WERI-Rb-1 (cell line): ENCODE data around the gene SHROOM3.
A peak's percentile ranks its signal among the peaks of the same experiment; 100 is the strongest.

Source experiments
- DNase-seq: peaks from one replicate; pipeline ENCODE4 v3.0.0-alpha.2; 2020
- H3K27ac ChIP-seq: fragments of 250-450 bp; sonication (Bioruptor Pico); 2 replicates; pipeline ENCODE4 v1.5.1; 2020; ENCODE audit warnings: mild to moderate bottlenecking, moderate library complexity
- H3K27me3 ChIP-seq: fragments of 250-450 bp; sonication (Bioruptor Pico); 2 replicates; pipeline ENCODE4 v1.5.1; 2021; ENCODE audit warnings: mild to moderate bottlenecking, low read depth, moderate library complexity; ENCODE audit not compliant: insufficient read depth, severe bottlenecking
- H3K36me3 ChIP-seq: fragments of 250-450 bp; sonication (Bioruptor Pico); 2 replicates; pipeline ENCODE4 v1.5.1; 2020; ENCODE audit warnings: mild to moderate bottlenecking, moderate library complexity
- H3K4me3 ChIP-seq: 2 replicates; pipeline ENCODE4 v1.5.1; 2011; ENCODE audit warnings: low read depth, mild to moderate bottlenecking, control low read depth, low read length
- H3K9me3 ChIP-seq: fragments of 250-450 bp; sonication (Bioruptor Pico); 2 replicates; pipeline ENCODE4 v1.5.1; 2021; ENCODE audit warnings: mild to moderate bottlenecking, moderate library complexity; ENCODE audit not compliant: severe bottlenecking
- TF ChIP-seq, protein P1 (sequence below): IDR thresholded peaks from 2 replicates; pipeline ENCODE4 v1.5.1; 2011; ENCODE audit warnings: low read depth, mild to moderate bottlenecking, control low read depth, inconsistent platforms, low read length

SHROOM3 gene

DNA sequence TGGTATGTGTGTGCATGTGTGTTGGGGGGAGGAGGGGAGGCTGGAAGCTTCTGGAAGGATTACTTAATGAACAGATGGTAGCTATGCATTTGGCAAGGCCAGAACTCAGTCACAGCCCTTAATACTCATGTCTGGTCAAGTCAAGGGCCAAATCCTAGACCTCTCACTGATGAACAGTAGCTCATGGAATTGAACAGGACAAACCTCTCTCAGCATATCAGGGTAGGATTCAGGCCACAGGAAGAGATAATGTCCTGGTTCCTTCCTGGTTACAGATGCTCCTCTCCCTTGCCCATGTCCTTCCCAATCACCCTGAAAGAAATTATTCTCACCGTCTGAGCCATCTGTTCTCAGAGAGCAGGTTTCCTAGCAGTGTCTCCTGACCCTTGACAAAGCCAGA, 297.2 kb downstream of the SHROOM3 start:
- Histone ChIP-seq H3K27ac (peak overlapping the region; percentile 28; the same call in 1 of the 2 replicates), H3K27me3 (no peaks in the 10 kb centered on the region), H3K4me3 (no peak overlapping the region), H3K36me3 (peaks cover 19% of the 10 kb centered on the region), H3K9me3 (no peaks in the 10 kb centered on the region)
- peak; percentile 25 for DNase-seq
- TF ChIP-seq, protein P1, sequence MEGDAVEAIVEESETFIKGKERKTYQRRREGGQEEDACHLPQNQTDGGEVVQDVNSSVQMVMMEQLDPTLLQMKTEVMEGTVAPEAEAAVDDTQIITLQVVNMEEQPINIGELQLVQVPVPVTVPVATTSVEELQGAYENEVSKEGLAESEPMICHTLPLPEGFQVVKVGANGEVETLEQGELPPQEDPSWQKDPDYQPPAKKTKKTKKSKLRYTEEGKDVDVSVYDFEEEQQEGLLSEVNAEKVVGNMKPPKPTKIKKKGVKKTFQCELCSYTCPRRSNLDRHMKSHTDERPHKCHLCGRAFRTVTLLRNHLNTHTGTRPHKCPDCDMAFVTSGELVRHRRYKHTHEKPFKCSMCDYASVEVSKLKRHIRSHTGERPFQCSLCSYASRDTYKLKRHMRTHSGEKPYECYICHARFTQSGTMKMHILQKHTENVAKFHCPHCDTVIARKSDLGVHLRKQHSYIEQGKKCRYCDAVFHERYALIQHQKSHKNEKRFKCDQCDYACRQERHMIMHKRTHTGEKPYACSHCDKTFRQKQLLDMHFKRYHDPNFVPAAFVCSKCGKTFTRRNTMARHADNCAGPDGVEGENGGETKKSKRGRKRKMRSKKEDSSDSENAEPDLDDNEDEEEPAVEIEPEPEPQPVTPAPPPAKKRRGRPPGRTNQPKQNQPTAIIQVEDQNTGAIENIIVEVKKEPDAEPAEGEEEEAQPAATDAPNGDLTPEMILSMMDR = no peak

DNA sequence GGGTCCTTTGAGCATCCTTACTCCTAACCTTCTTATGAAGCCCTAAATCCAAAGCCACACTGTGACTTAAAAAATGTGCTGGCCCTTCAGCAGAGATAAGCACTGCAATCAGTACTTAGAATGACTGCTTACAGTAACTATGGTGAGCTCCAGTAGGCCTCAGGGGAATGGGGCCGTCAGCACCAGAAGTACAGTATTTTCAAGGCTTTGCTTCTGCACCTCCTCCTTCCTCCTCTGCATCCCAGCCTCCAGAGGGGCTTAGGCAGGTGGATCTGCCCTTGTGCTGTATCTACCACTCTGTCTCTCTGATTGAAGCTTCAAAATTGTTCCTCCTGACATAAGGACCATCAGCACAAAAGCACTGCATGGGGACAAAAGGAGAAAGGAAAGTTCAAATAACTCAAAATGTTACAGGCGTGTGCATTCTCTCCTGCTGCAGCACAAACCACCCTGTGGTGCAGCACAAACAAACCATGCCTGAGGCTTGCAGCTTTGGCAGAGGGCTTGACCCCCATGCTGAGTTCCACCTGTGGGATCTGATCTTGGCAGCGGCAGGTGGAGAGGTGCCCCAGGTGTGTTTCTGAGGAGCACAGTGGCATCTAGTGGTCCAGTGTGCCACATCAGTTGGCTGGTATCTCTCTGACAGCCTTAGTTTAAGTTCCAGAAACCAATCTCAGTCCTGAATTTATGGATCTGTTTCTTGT, 298.2 kb downstream of the SHROOM3 start:
- Histone ChIP-seq H3K36me3 (peaks cover 19% of the 10 kb centered on the region), H3K27me3 (no peaks in the 10 kb centered on the region), H3K27ac (no peak overlapping the region), H3K4me3 (no peak overlapping the region), H3K9me3 (no peaks in the 10 kb centered on the region)
- TF ChIP-seq, protein P1 = peak; percentile 59
- peak; percentile 34 for DNase-seq

DNA sequence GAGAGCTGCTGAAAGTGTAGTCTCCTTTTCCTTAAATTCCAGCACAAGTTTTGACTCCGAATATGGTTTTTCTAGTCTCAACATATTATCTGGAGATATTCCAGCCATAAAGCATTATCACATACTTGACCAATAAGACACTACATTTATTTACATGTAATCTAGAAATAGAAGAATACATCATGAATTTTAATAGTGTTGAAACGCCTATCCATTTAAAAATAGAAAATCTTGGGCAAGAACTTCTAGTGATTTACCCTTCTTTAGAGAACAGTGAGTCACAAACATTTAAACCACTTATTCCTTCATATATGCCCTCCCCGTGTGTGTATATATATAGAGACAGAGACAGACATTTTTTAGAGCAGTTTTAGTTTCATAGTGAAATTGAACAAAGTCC, 301.4 kb downstream of the SHROOM3 start:
- TF ChIP-seq, protein P1 = no peak
- Histone ChIP-seq H3K4me3 (no peak overlapping the region), H3K27ac (no peak overlapping the region), H3K9me3 (no peaks in the 10 kb centered on the region), H3K36me3 (peaks cover 31% of the 10 kb centered on the region), H3K27me3 (no peaks in the 10 kb centered on the region)
- DNase-seq = no peak

DNA sequence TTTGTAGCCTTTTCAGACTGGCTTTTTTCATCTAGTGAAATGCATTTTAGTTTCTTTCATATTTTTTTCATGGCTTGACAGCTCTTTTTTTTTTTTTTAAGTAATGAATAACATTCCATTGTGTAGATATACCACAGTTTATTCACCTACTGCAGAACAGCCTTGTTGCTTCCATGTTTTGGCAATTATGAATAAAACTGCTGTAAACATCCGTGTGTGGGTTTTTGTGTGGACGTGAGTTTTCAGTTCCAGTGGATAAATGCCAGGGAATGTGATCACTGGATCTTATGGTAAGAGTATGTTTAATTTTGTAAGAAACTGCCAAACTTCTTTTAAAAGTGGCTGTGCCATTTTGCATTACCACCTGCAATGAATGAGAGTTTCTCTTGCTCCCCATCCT, 302.2 kb downstream of the SHROOM3 start:
- TF ChIP-seq, protein P1 = no peak
- no peaks in the 10 kb centered on the region for H3K27me3 ChIP-seq
- H3K36me3 ChIP-seq = peaks cover 31% of the 10 kb centered on the region
- H3K4me3 ChIP-seq = no peak overlapping the region
- no peak for DNase-seq
- H3K27ac ChIP-seq = no peak overlapping the region
- no peaks in the 10 kb centered on the region for H3K9me3 ChIP-seq

DNA sequence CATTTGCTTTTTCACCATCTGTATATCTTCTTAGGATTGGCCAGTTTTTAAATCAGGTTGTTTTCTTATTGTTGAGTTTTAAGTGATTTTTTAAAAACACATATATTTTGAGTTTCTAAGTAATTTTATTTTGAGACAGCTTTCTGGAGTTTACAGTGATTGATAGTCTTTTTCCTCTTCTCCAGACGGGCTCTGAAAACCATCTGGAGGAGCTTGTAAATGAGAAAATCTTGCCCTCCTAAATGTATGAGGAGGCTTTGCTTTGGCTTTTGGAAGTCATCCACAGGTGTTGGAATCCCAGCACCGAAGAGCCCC, 302.7 kb downstream of the SHROOM3 start:
- DNase-seq = no peak
- TF ChIP-seq, protein P1 = no peak
- H3K36me3 ChIP-seq = peaks cover 30% of the 10 kb centered on the region
- H3K27me3 ChIP-seq = no peaks in the 10 kb centered on the region
- H3K4me3 ChIP-seq = no peak overlapping the region
- H3K9me3 ChIP-seq = no peaks in the 10 kb centered on the region
- no peak overlapping the region for H3K27ac ChIP-seq
